ENCODE results near the gene TBC1D1. TPM values are rescaled to one million over a fixed set of nuclear protein-coding genes. Genes with fewer than 3 reads are reported as not detected.

TBC1D1 gene
- total and polyA plus RNA-seq, 2 of the 8 experiments (the other 6 are each of a cell fraction or from before 2014, with no cell fraction given), result 96.9 to 162 TPM

DNA sequence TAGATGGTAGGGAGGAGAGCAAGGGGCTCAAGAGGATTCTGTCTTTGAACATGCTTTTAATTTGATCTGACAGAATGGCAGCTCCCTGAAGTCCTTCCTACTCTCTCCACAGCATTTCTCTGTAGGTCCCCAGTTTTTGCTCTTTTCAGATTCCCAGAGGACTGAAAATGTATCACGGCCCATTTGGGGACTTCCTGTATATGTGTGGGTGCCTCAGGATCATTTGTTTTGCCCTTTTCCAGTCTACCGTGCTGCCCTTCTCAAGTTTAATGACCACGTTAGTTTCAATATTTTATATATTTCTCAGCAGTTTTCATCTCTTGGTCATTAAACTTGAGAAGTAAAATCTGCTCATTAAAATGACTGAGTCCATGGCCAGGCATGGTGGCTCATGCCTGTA lies 2.3 kb downstream of the TBC1D1 start:
- Histone ChIP-seq H3K4me3 (ENCODE audit: extremely low read depth in 1 of 4, insufficient read depth in 2 of 4, low read depth in 3 of 4, low read length in 4 of 4) (no peak overlapping the region), H2BK20ac (ENCODE audit: low read length) (no peak overlapping the region), H4K8ac (ENCODE audit: extremely low read depth, insufficient read depth, low read length) (no peak overlapping the region), H3K36me3 (ENCODE audit: control insufficient read depth in 2 of 4, insufficient read depth in 4 of 4, low read length in 3 of 4) (no peaks in the 10 kb centered on the region), H2BK12ac (ENCODE audit: low read depth, low read length) (no peak overlapping the region), H3K9me3 (ENCODE audit: insufficient read depth in 2 of 2, low read depth in 1 of 2, low read length in 1 of 2) (no peaks in the 10 kb centered on the region), H3K79me1 (ENCODE audit: low read depth, low read length) (no peaks in the 10 kb centered on the region), H3K4me2 (ENCODE audit: insufficient read depth in 1 of 2, low read depth in 2 of 2, low read length in 2 of 2) (no peak overlapping the region), H4K5ac (ENCODE audit: insufficient read length, low read depth, low read length) (no peak overlapping the region), H3K27ac (ENCODE audit: low read depth, low read length) (no peak overlapping the region), H3K56ac (replicated peaks; ENCODE audit: insufficient read length, low read depth, low read length) (no peak overlapping the region), H2BK5ac (ENCODE audit: low read depth, low read length) (no peak overlapping the region), H2BK120ac (replicated peaks; ENCODE audit: low read depth, low read length) (no peak overlapping the region), H3K79me2 (ENCODE audit: control insufficient read depth in 1 of 2, insufficient read depth in 2 of 2, low read length in 2 of 2) (no peaks in the 10 kb centered on the region), H3K23ac (ENCODE audit: insufficient read length) (no peak overlapping the region), H2AK5ac (ENCODE audit: low read depth, low read length) (no peak overlapping the region), H2AFZ (ENCODE audit: low read length) (no peak overlapping the region), H3K18ac (ENCODE audit: extremely low read depth, low read length) (no peak overlapping the region), H2BK15ac (ENCODE audit: low read length) (no peak overlapping the region), H3K9ac (replicated peaks in 1 of 4; ENCODE audit: extremely low read depth in 1 of 4, low read depth in 3 of 4, low read length in 3 of 4) (no peak overlapping the region), H4K20me1 (replicated peaks in 1 of 2; ENCODE audit: control insufficient read depth in 1 of 2, insufficient read depth in 2 of 2, low read length in 2 of 2) (peaks cover 0 to 2% of the 10 kb centered on the region in 2 experiments), H3K4me1 (replicated peaks in 1 of 4; ENCODE audit: control insufficient read depth in 3 of 4, insufficient read depth in 4 of 4, low read length in 3 of 4) (peaks cover 0 to 8% (median 4%) of the 10 kb centered on the region in 4 experiments; a peak in 5 of 7 replicates), H3K23me2 (ENCODE audit: low read depth, low read length) (peaks cover 16% of the 10 kb centered on the region), H3K27me3 (replicated peaks in 1 of 4; ENCODE audit: control insufficient read depth in 3 of 4, extremely low read depth in 1 of 4, insufficient read depth in 3 of 4, low read length in 3 of 4) (peaks cover 17 to 35% (median 30%) of the 10 kb centered on the region in 4 experiments), H3K4ac (replicated peaks; ENCODE audit: insufficient read length, low read depth, low read length) (no peak overlapping the region), H4K91ac (replicated peaks; ENCODE audit: insufficient read length, low read length) (no peak overlapping the region), H3K14ac (ENCODE audit: insufficient read length) (no peak overlapping the region)
- WGBS, 2 experiments (ENCODE audit: extremely low coverage in 1 of 2, insufficient coverage in 1 of 2, insufficient read length in 1 of 2, insufficient replicate concordance in 2 of 2, low coverage in 1 of 2, low lambda C conversion rate in 2 of 2, missing lambda C conversion rate in 1 of 2), result 89% methylated on average over 3 of the region's 3 CpGs; no CpG with 5 or more reads in 1 of the 2 experiments
- CTCF ChIA-PET (ENCODE audit: partially characterized antibody), result interaction anchor here (0.7 kb wide), 2 partner anchors 11 to 240 kb away, joined by 3 read pairs; no protein-coding TSS in a partner anchor
- no peak for DNase-seq (ENCODE audit: low read depth in 1 of 2, low spot score in 2 of 2)
- TF ChIP-seq KDM5A (IDR thresholded peaks at IDR 0.05; ENCODE audit: low read length) (no peak), RBBP5 (IDR thresholded peaks at IDR 0.05; ENCODE audit: borderline replicate concordance, low read depth, low read length) (no peak)
- POLR2A ChIA-PET (ENCODE audit: partially characterized antibody), result no interaction called here
- FAIRE-seq, result no peak
